ENCODE measurements around the gene KATNB1.

DNA sequence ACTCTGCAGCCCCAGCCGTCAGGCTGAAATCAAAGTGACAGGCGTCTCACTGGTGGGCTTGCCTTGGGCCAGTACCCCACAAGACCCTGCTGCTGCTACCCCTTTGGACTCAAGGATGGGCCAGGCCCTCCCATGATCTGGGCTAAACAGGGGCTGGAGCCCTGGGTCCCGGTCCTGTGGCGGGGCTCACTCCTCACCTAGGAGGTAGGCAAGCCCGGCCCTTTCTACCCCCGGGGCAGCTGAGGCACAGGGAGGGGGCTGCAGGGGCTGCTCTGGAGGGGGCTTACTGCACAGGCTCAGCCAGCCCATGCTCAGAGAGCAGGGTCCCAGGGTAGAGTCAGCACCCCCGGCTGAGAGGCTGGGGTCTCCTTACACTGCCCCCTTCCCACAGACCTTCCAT lies 23.6 kb downstream of the KATNB1 start:
- TF ChIP-seq EZH2 (IDR thresholded peaks at IDR 0.05; ENCODE audit: low read length, missing control alignments) (no peak), CTCF (conservative IDR thresholded peaks at IDR 0.05 in 1 of 2, IDR thresholded peaks at IDR 0.05 in 1 of 2; ENCODE audit: low read depth in 1 of 2, low read length in 2 of 2) (no peak)
